Measurements from ENCODE around the gene EMILIN2. TPM values are rescaled to one million over a fixed set of nuclear protein-coding genes. Genes with fewer than 3 reads are reported as not detected.
"Not testable (repeated sequence)": the region's sequence is repeated elsewhere in the genome, so short reads cannot be mapped to it uniquely, and the experiment has no call there.

Gene EMILIN2
- polyA plus RNA-seq (ENCODE audit: insufficient read length in 4 of 4) = 10 to 100 TPM; 12.4 to 34.8 (median 14.4) TPM

GRCh38 chr18:2846636-2847316, at the start of gene EMILIN2:
EMILIN2 (plus strand) TSS chr18:2847006; CDS start chr18:2847189, 183 bp downstream.
- DNase-seq (ENCODE audit: low read depth in 4 of 4, low spot score in 3 of 4) = no peak

GRCh38 chr18:2797951-2798350, 48.9 kb upstream of the EMILIN2 start:
- DNase-seq (ENCODE audit: low read depth in 4 of 4, low spot score in 3 of 4) = no peak

GRCh38 chr18:2799369-2799768, 47.4 kb upstream of the EMILIN2 start:
- no peak for DNase-seq (ENCODE audit: low read depth in 4 of 4, low spot score in 3 of 4)

GRCh38 chr18:2805970-2806943, 40.5 kb upstream of the EMILIN2 start:
- DNase-seq (ENCODE audit: low read depth in 4 of 4, low spot score in 3 of 4) = no peak

GRCh38 chr18:2808640-2809039, 38.2 kb upstream of the EMILIN2 start:
- not testable (repeated sequence) for DNase-seq (ENCODE audit: low read depth in 4 of 4, low spot score in 3 of 4)

- DNase-seq (ENCODE audit: low read depth in 4 of 4, low spot score in 3 of 4) = not testable (repeated sequence)
Observed at GRCh38 chr18:2809666-2810183, 37.1 kb upstream of the EMILIN2 start.

- no peak for DNase-seq (ENCODE audit: low read depth in 4 of 4, low spot score in 3 of 4)
Observed at GRCh38 chr18:2811416-2811815, 35.4 kb upstream of the EMILIN2 start.

GRCh38 chr18:2814928-2815327, 31.9 kb upstream of the EMILIN2 start:
- DNase-seq (ENCODE audit: low read depth in 4 of 4, low spot score in 3 of 4) = no peak

GRCh38 chr18:2818281-2818680, 28.5 kb upstream of the EMILIN2 start:
- no peak for DNase-seq (ENCODE audit: low read depth in 4 of 4, low spot score in 3 of 4)

- no peak for DNase-seq (ENCODE audit: low read depth in 4 of 4, low spot score in 3 of 4)
Observed at GRCh38 chr18:2821695-2822094, 25.1 kb upstream of the EMILIN2 start.

- no peak for DNase-seq (ENCODE audit: low read depth in 4 of 4, low spot score in 3 of 4)
Observed at GRCh38 chr18:2822213-2822921, 24.4 kb upstream of the EMILIN2 start.

- DNase-seq (ENCODE audit: low read depth in 4 of 4, low spot score in 3 of 4) = no peak
Observed at GRCh38 chr18:2823202-2823601, 23.6 kb upstream of the EMILIN2 start.

GRCh38 chr18:2823966-2824365, 22.8 kb upstream of the EMILIN2 start:
- DNase-seq (ENCODE audit: low read depth in 4 of 4, low spot score in 3 of 4) = no peak

GRCh38 chr18:2824865-2825264, 21.9 kb upstream of the EMILIN2 start:
- DNase-seq (ENCODE audit: low read depth in 4 of 4, low spot score in 3 of 4) = no peak

GRCh38 chr18:2825613-2826175, 21.1 kb upstream of the EMILIN2 start:
- no peak for DNase-seq (ENCODE audit: low read depth in 4 of 4, low spot score in 3 of 4)

GRCh38 chr18:2826581-2826980, 20.2 kb upstream of the EMILIN2 start:
- DNase-seq (ENCODE audit: low read depth in 4 of 4, low spot score in 3 of 4) = no peak

- no peak for DNase-seq (ENCODE audit: low read depth in 4 of 4, low spot score in 3 of 4)
Observed at GRCh38 chr18:2827061-2827460, 19.7 kb upstream of the EMILIN2 start.

GRCh38 chr18:2836118-2836517, 10.7 kb upstream of the EMILIN2 start:
- DNase-seq (ENCODE audit: low read depth in 4 of 4, low spot score in 3 of 4) = not testable (repeated sequence)

GRCh38 chr18:2837290-2837689, 9.5 kb upstream of the EMILIN2 start:
- not testable (repeated sequence) for DNase-seq (ENCODE audit: low read depth in 4 of 4, low spot score in 3 of 4)

- no peak for DNase-seq (ENCODE audit: low read depth in 4 of 4, low spot score in 3 of 4)
Observed at GRCh38 chr18:2839202-2839601, 7.6 kb upstream of the EMILIN2 start.
